ENCODE measurements around the gene OCIAD2. TPM values are rescaled to one million over a fixed set of nuclear protein-coding genes. Genes with fewer than 3 reads are reported as not detected.

The OCIAD2 gene, protein sequence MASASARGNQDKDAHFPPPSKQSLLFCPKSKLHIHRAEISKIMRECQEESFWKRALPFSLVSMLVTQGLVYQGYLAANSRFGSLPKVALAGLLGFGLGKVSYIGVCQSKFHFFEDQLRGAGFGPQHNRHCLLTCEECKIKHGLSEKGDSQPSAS
- total RNA-seq (2021; fragmentation: NEBNext Ultra II Directional; extraction: Animal tissue kit (Norgen Biotek cat#: 25700)), result 122 and 131 TPM in 2 replicates
- 68.9 and 105 TPM in 2 replicates for polyA plus RNA-seq (2011; rRNA removed)
- 94.9 TPM for polyA plus RNA-seq (2011; cell fraction: cytosol; rRNA removed)
- polyA plus RNA-seq (2011; cell fraction: nucleus; rRNA removed), result 60.6 TPM
- polyA plus RNA-seq (2012, experiment 1 of 2), result 125 to 197 TPM (median 150 TPM) in 4 replicates
- 126 TPM for polyA plus RNA-seq (2012, experiment 2 of 2)
- polyA plus RNA-seq (2013, experiment 1 of 2), result 175 TPM
- 170 TPM for polyA plus RNA-seq (2013, experiment 2 of 2)
- polyA minus RNA-seq (2011; rRNA and poly(A)+ RNA removed), result 32.3 and 37.1 TPM in 2 replicates
- polyA minus RNA-seq (2011; cell fraction: cytosol; rRNA and poly(A)+ RNA removed), result 21.1 TPM
- 27.4 TPM for polyA minus RNA-seq (2011; cell fraction: nucleus; rRNA and poly(A)+ RNA removed)
- long read RNA-seq, experiment 1, transcript OCIAD2-201 (6 exons, 636 nt), result minor isoform, 13 of 125 reads
- long read RNA-seq, experiment 1, transcript OCIAD2-205 (7 exons, 1,163 nt), result major isoform, 77 of 125 reads
- long read RNA-seq, experiment 1, partial matches to known transcripts, result 17 of 125 reads
- long read RNA-seq, experiment 1, other reads (novel, unspliced or antisense), result 12 of 125 reads
- long read RNA-seq, experiment 2, transcript OCIAD2-205 (7 exons, 1,163 nt), result major isoform, 117 of 140 reads
- long read RNA-seq, experiment 2, transcript OCIAD2-201 (6 exons, 636 nt), result minor isoform, 8 of 140 reads
- long read RNA-seq, experiment 2, partial matches to known transcripts, result 1 of 140 reads
- long read RNA-seq, experiment 2, other reads (novel, unspliced or antisense), result 9 of 140 reads

DNA sequence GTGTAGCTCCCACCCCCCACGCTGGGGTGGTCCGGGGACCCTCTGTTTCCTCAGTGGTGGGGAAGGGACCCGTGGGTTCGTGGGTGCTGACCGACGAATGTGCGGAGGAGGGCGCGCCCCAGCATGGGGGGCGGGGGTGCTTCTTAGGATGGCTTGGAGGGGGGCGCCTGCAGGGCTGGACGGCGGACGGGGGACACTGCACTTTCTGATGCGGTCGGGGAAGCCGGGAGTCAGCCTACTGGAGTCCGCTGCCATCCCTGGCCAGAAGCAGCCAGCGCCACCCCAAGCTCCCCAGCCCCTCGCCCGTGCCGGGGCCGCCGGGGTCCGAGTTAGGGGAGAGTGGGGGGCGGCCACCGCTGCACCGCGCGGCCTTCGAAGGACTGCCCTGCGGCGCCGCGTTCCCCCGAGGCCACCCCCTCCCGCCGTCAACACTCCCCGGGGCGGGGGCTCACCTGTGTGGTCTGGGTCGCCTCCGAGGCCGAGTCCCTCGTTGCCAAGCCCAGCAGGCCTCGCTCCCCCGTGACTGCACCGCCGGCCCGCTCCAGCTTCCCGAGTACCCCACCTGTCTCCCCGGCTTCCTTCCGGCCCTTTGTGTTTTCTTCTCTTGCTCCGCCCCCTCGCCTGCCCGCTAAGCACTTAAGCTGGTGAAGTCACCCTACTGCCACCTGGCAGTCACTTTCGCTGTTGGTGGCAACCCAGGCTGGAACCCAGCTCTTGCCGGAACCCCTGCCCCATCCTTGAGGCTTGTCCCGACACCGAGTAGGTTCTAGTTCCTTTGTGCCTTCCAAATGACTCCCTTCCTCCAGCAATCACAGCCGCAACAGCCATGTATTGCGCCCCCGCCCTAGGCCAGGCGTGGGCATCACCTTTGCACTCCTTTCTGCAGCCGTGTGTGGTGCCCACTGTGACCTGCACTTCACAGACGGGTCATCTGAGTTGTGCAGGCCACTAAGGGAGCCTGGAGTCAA is at the start of gene OCIAD2:
OCIAD2 (minus strand) TSS at position 569 of the 968 bp plus-strand sequence. CDS start 2,225 bp downstream, outside the sequence.
- 11% methylated on average over 47 of the region's 65 CpGs; no CpG with 5 or more reads in 1 of the 2 experiments for WGBS, 2 experiments (ENCODE audit: extremely low coverage in 1 of 2, insufficient coverage in 1 of 2, insufficient read length in 1 of 2, insufficient replicate concordance in 2 of 2, low coverage in 1 of 2, low lambda C conversion rate in 2 of 2, missing lambda C conversion rate in 1 of 2)
- Histone ChIP-seq H3K9ac (replicated peaks in 1 of 4; ENCODE audit: extremely low read depth in 1 of 4, low read depth in 3 of 4, low read length in 3 of 4) (peak within 1 kb of the TSS; percentile 54 to 95 (median 56)), H3K27me3 (replicated peaks in 1 of 4; ENCODE audit: control insufficient read depth in 3 of 4, extremely low read depth in 1 of 4, insufficient read depth in 3 of 4, low read length in 3 of 4) (no peaks in the 10 kb centered on the region), H3K4me2 (ENCODE audit: insufficient read depth in 1 of 2, low read depth in 2 of 2, low read length in 2 of 2) (peak within 1 kb of the TSS; percentile 68 to 93), H4K5ac (ENCODE audit: insufficient read length, low read depth, low read length) (no peak within 1 kb of the TSS), H3K79me1 (ENCODE audit: low read depth, low read length) (no peaks in the 10 kb centered on the region; the same call in 1 of the 2 replicates), H2BK15ac (ENCODE audit: low read length) (peak within 1 kb of the TSS; percentile 1; the same call in 1 of the 2 replicates), H3K23ac (ENCODE audit: insufficient read length) (no peak within 1 kb of the TSS), H2BK20ac (ENCODE audit: low read length) (0 out of 2 replicates have a peak within 1 kb of the TSS, but pooled peaks have one; percentile 56), H3K56ac (replicated peaks; ENCODE audit: insufficient read length, low read depth, low read length) (peak within 1 kb of the TSS; percentile 20), H3K79me2 (ENCODE audit: control insufficient read depth in 1 of 2, insufficient read depth in 2 of 2, low read length in 2 of 2) (no peaks in the 10 kb centered on the region; a peak in 1 of 4 replicates), H3K4ac (replicated peaks; ENCODE audit: insufficient read length, low read depth, low read length) (no peak within 1 kb of the TSS), H4K91ac (replicated peaks; ENCODE audit: insufficient read length, low read length) (peak within 1 kb of the TSS; percentile 70), H3K27ac (ENCODE audit: low read depth, low read length) (peak within 1 kb of the TSS; percentile 64; the same call in 1 of the 2 replicates), H2BK12ac (ENCODE audit: low read depth, low read length) (peak within 1 kb of the TSS; percentile 99; the same call in 1 of the 2 replicates), H3K4me1 (replicated peaks in 1 of 4; ENCODE audit: control insufficient read depth in 3 of 4, insufficient read depth in 4 of 4, low read length in 3 of 4) (peaks cover 0 to 9% (median 4%) of the 10 kb centered on the region in 4 experiments; a peak in 6 of 7 replicates), H3K4me3 (ENCODE audit: extremely low read depth in 1 of 4, insufficient read depth in 2 of 4, low read depth in 3 of 4, low read length in 4 of 4) (peak within 1 kb of the TSS; percentile 56 to 83 (median 70)), H2BK120ac (replicated peaks; ENCODE audit: low read depth, low read length) (peak within 1 kb of the TSS; percentile 19), H3K18ac (ENCODE audit: extremely low read depth, low read length) (peak within 1 kb of the TSS; percentile 65; the same call in 1 of the 2 replicates), H2AFZ (ENCODE audit: low read length) (peak within 1 kb of the TSS; percentile 90), H3K36me3 (ENCODE audit: control insufficient read depth in 2 of 4, insufficient read depth in 4 of 4, low read length in 3 of 4) (peaks cover 6 to 12% (median 8%) of the 10 kb centered on the region in 4 experiments; a peak in 7 of 8 replicates), H3K9me3 (ENCODE audit: insufficient read depth in 2 of 2, low read depth in 1 of 2, low read length in 1 of 2) (no peaks in the 10 kb centered on the region), H2AK5ac (ENCODE audit: low read depth, low read length) (no peak within 1 kb of the TSS), H3K14ac (ENCODE audit: insufficient read length) (no peak within 1 kb of the TSS), H2BK5ac (ENCODE audit: low read depth, low read length) (peak within 1 kb of the TSS; percentile 89; the same call in 1 of the 2 replicates), H3K23me2 (ENCODE audit: low read depth, low read length) (peaks cover 8% of the 10 kb centered on the region), H4K20me1 (replicated peaks in 1 of 2; ENCODE audit: control insufficient read depth in 1 of 2, insufficient read depth in 2 of 2, low read length in 2 of 2) (peaks cover 0 to 1% of the 10 kb centered on the region in 2 experiments), H4K8ac (ENCODE audit: extremely low read depth, insufficient read depth, low read length) (peak within 1 kb of the TSS; percentile 83)
- ChIA-PET CTCF (ENCODE audit: partially characterized antibody) (interaction anchor here (0.7 to 1.6 kb wide), 5 partner anchors 9 to 119 kb away, joined by 3 to 9 read pairs (median 3); no protein-coding TSS in a partner anchor), POLR2A (ENCODE audit: partially characterized antibody) (interaction anchor here (0.5 to 2.1 kb wide), 6 partner anchors 16 to 309 kb away, joined by 3 to 12 read pairs (median 4); partner anchors contain the start of gene OCIAD1)
- FAIRE-seq (no peak), DNase-seq (ENCODE audit: low read depth in 1 of 2, low spot score in 2 of 2) (peak; percentile 59 to 81)
- TF ChIP-seq, protein P1, sequence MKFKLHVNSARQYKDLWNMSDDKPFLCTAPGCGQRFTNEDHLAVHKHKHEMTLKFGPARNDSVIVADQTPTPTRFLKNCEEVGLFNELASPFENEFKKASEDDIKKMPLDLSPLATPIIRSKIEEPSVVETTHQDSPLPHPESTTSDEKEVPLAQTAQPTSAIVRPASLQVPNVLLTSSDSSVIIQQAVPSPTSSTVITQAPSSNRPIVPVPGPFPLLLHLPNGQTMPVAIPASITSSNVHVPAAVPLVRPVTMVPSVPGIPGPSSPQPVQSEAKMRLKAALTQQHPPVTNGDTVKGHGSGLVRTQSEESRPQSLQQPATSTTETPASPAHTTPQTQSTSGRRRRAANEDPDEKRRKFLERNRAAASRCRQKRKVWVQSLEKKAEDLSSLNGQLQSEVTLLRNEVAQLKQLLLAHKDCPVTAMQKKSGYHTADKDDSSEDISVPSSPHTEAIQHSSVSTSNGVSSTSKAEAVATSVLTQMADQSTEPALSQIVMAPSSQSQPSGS (IDR thresholded peaks at IDR 0.05; ENCODE audit: low read length), result no peak
- peak; percentile 20; the same call in 1 of the 2 replicates for TF ChIP-seq USF2 (IDR thresholded peaks at IDR 0.05; ENCODE audit: low read length)
